GM19395 (cell line): ENCODE measurements around the gene PASD1.

Source experiments
- ATAC-seq: cut with Tn5 transposase; IDR thresholded peaks from one replicate; pipeline ENCODE4 v1.9.1; 2021; ENCODE audit warnings: mild to moderate bottlenecking, moderate library complexity; ENCODE audit not compliant: unreplicated experiment

PASD1 gene

DNA sequence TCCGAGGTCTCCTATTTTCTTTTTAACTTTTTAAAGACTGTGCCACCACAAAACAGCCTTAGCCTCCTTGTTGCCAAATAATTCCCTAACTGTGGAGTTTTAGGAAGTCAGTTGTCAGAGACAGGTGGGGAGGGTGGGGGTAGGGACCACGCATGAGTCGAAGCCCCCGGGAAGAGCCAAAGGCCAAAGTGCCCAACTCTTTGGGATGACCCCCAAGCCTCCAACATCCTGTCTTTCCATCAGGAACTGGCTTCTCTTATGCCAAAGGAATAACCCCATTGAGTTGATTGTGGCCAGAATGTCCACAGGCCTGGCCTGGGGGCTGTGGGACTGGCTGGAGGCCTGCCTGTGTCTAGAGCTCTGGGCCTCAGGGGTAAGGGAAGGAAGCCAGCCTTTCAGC is 137.6 kb downstream of the PASD1 start:
- no peak for ATAC-seq

GRCh38 chrX:151701531-151701930 is 138.1 kb downstream of the PASD1 start:
- ATAC-seq, result no peak

GRCh38 chrX:151702026-151702714 is 138.7 kb downstream of the PASD1 start:
- ATAC-seq, result no peak

DNA sequence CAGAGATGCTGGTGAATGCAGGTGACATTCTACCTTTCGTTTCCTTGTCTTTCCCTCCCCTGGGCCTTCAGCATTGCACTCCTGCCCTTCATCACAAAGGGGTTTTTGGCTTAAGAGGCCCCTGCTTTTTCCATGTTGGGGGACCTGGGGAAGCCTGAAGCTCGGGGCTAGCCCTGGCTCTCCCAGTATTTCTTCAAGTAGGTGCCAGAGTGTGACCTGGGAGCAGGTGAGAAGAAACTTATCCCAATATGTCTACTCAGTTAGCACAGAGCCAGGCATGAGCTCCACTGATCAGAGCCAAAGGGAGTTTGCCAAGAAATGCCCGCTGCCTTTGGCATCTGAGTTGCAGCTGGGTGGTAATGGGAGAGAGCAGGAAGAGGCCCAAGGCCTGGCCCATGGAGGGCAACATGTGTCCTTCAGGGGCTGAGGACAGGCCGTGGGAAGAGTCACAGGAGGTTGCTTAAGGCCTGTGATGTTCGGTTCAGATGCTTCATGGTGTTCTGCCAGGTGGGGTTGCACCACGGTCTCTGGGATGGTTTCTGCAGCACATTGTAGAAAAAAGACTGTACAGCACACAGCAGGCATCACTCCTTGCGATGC is 139.4 kb downstream of the PASD1 start:
- ATAC-seq, result no peak

DNA sequence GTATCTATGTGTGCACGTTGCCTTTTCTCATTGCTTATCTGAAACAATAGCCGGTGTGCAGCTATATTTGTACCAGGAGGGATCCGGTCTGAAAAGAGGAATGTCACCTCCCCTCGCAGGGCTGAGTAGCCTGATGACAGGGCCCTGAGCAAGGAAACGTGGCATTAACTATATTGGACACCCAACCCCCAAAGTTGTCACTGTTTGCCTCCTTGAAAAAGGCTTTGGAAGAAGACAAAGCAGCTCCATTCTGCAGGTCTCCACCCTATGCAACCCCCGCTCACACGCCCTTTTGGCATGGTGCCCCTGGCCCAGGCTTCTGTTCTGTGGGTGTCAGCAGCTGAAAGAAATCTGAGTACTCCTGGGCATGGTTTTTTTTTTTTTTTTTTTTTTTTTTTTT is 140.0 kb downstream of the PASD1 start:
- no peak for ATAC-seq

GRCh38 chrX:151704041-151704663 is 140.7 kb downstream of the PASD1 start:
- ATAC-seq, result no peak

DNA sequence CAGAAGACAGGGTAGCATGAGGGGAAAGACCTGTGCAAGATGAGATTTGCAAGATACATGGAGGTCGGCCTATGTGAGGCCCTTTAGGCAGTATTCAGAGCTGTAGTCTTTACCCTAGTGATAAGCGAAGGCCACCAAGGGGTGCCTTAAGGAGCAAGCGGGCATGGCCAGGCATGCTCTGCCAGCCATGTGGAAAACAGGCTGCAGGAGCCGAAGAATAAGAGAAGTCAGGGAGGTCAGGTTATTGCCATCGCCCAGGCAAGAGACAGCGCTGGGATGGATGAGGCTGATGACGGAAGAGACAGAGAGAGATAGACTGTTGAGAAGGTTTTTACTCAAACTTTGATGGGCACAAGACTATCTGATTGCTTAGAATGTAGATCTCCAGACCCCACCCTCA is 145.3 kb downstream of the PASD1 start:
- no peak for ATAC-seq

DNA sequence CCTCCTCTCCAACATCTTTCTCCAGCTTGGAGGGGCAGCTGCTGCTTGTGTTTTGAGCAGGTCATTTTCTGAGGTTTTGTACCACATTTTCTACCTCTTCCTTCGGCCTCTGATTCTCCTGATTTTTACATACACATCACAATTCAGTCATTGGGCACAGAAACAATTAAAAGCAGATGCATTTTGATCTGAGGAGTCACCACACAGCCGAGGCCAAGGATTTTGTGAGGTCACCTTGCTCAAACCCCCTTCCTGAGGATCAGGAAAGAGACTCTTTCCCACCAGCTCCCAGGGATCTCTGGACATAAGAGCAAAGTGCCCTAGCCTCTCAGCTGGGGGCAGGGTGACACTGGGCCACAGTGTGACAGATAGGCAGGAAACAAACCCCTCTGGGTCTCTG is 147.0 kb downstream of the PASD1 start:
- ATAC-seq, result no peak

DNA sequence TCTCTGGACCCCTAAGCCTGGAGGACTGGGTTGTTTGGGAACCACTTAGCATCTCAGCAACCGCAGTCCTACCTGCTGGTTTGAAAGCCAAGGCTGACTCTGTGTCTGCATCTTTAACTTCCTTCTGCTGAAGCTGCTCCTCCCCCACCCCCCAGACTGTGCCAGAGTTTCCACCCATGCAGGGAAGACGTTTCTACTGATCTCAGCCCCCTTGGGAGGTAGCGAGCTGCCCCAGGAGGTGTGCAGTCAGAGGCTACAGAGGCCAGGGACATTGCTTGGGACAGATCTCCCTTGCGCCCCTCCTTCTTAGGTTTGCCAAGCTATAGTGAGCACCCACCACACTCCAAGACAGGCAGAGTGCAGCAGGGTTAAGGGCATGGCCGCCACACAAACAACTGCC is 147.7 kb downstream of the PASD1 start:
- ATAC-seq, result no peak

DNA sequence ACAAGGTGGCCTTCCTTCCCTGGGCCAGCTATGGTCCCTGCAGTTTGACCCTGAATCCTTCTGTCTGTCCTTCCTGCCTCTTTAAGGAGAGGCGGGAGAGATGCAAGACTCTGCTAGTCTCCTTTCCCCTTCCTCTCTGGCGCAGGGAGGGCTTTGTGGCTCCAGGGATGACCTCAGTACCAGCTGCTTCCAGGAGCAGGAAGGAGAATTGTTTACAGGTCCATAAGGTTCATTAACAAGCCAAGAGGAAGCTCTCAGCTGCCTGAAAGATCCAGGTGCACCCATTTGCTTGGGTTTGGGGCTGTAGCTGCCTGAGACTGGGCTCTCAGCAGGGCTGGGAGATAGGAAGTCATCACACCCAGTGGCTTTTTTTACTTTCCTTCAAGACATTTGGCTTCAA is 148.3 kb downstream of the PASD1 start:
- ATAC-seq, result no peak

GRCh38 chrX:151712253-151712652 is 148.8 kb downstream of the PASD1 start:
- no peak for ATAC-seq

GRCh38 chrX:151713849-151714248 is 150.4 kb downstream of the PASD1 start:
- no peak for ATAC-seq

DNA sequence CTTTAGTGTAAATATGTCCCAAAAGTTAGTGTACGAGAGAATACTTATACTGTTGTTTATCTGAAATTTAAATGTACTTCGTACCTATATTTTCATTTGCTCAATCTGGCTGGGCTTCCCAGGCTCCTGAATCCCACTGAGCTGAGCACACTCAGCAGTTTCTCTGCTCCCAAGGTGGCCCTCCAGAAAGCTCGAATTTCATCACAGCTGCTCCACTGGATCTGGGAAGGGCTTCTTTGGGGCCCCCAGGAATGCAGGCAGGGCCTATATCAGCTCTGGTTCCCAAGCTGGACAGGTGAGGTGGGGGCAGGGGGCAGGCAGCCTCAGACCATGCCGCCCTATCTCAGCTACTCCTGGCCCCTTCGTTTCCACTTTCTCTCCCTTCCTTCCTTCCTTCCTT is 150.9 kb downstream of the PASD1 start:
- no peak for ATAC-seq

- no peak for ATAC-seq
Observed at GRCh38 chrX:151715752-151716151, 152.3 kb downstream of the PASD1 start, which contains the start of gene FATE1. FATE1 (plus strand) TSS chrX:151716035; CDS start chrX:151716120, 85 bp downstream.

- ATAC-seq, result no peak
Observed at GRCh38 chrX:151722241-151722846, 158.9 kb downstream of the PASD1 start.

DNA sequence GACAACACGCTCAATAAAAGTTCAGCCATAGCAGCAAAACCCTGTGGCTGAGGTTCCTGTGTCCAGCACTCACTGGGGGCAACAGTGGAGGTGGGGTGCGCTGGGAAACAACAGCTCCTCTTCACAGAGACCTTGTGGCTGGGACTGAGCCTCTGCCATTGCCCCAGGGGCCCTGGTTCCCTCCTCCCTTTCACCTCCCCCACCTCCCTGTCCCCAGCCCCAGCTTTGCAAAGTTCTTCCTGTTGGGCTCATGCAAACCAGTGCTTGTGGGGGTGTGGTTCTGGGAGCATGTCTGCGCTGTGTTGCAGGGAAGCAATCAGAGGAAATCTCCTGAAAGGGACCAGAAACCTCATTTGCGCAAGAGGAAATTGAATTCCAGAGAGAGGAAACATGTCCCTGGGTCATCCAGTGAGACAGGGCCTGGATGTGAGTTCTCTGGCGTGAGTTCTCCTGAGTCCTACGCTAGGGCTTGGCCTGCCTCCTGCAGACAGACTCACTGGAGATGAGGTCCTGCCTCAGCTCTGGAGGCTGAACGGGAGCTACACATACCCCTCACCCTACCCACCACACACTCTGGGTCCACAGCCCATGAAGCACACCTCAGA is 159.8 kb downstream of the PASD1 start:
- ATAC-seq, result no peak

DNA sequence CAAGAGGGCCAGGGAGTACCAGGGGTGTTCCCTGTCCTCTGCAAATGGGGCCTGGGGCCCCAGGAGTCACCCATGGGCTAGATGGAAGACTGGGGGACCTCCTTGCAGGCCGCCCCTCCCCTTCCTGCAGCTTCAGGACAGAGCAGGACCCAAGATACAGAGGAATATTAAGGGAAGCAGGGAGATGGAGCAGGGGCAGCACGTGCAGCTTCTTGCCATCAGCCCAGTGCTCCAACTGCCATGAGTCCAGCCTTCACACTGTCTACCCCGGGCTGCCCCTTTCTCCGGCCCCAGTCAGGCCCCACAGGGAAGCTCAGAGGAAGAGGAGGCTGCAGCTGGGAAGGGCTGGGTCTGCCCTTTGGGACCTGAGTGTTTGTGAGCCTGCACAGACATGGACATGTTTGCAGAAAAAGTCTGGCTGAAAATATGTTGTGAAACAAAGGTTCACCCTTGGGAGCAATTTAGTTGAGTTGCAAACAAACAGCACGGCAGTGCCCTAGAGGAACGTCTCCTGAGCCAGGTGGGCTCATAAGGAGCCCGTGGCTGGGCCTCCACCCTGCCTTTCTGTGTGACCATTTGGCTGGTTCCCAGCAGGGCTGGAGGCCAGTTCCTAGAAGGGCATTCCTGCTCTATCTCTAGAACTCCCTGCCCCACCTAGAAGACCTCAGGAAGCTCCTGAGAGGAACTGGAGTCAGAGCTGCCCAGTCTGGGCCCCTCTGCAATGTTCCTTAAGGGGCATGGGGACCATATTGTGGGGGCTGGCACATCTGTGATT is 161.3 kb downstream of the PASD1 start:
- no peak for ATAC-seq

- ATAC-seq, result no peak
Observed at GRCh38 chrX:151725338-151725614, 161.8 kb downstream of the PASD1 start.
